Type B pancreatic cell (in vitro differentiated cells): ENCODE measurements around the gene SIRPA. TPM values are rescaled to one million over a fixed set of nuclear protein-coding genes. Genes with fewer than 3 reads are reported as not detected.

Experiments used
- DNase-seq: peaks from one replicate; pipeline ENCODE4 v3.0.0; 2021; ENCODE audit warnings: mixed read lengths; ENCODE audit not compliant: unreplicated experiment; ENCODE audit errors: extremely low spot score
- H3K27ac Mint-ChIP-seq: 2 replicates; pipeline ENCODE4 v1.8.0; 2021; ENCODE audit warnings: mild to moderate bottlenecking, mixed read lengths
- H3K27me3 Mint-ChIP-seq: 2 replicates; pipeline ENCODE4 v1.8.0; 2021; ENCODE audit warnings: mixed read lengths
- H3K36me3 Mint-ChIP-seq: 2 replicates; pipeline ENCODE4 v1.8.0; 2021; ENCODE audit warnings: mixed read lengths
- H3K4me1 Mint-ChIP-seq: one replicate; pipeline ENCODE4 v1.8.0; 2021; ENCODE audit warnings: mixed read lengths; ENCODE audit not compliant: unreplicated experiment
- H3K4me3 Mint-ChIP-seq: 2 replicates; pipeline ENCODE4 v1.8.0; 2021; ENCODE audit warnings: mild to moderate bottlenecking, mixed read lengths
- H3K9me3 Mint-ChIP-seq: 2 replicates; pipeline ENCODE4 v1.8.0; 2021; ENCODE audit warnings: mixed read lengths
- CTCF ChIP-seq: fragments of 200-600 bp; sonication (generic); conservative IDR thresholded peaks from 2 replicates; pipeline ENCODE4 v1.5.0; 2021; ENCODE audit warnings: antibody characterized with exemption, mild to moderate bottlenecking
- total RNA-seq: library from RNA; stranded (reverse); gene quantifications from 2 replicates; pipeline ENCODE4 v1.2.1, GENCODE V29; 2021; ENCODE audit warnings: low replicate concordance

Gene SIRPA
- total RNA-seq, 1 donor from 2014 or later = 12.3 TPM

GRCh38 chr20:1934156-1934555 lies 38.9 kb downstream of the SIRPA start:
- peaks cover 3% of the 10 kb centered on the region for H3K4me1 Mint-ChIP-seq
- no peak overlapping the region for H3K27ac Mint-ChIP-seq
- H3K4me3 Mint-ChIP-seq = no peak overlapping the region
- no peaks in the 10 kb centered on the region for H3K36me3 Mint-ChIP-seq
- no peak for DNase-seq
- no peak for TF ChIP-seq CTCF
- no peaks in the 10 kb centered on the region for H3K9me3 Mint-ChIP-seq
- H3K27me3 Mint-ChIP-seq = peaks cover 14% of the 10 kb centered on the region

GRCh38 chr20:1934721-1935573 lies 39.7 kb downstream of the SIRPA start:
- Mint-ChIP-seq H3K4me1 (peaks cover 3% of the 10 kb centered on the region), H3K27ac (no peak overlapping the region)
- no peak for DNase-seq

GRCh38 chr20:1935696-1936366 lies 40.6 kb downstream of the SIRPA start:
- Mint-ChIP-seq H3K4me1 (peaks cover 3% of the 10 kb centered on the region), H3K4me3 (no peak overlapping the region), H3K27me3 (peaks cover 12% of the 10 kb centered on the region), H3K36me3 (no peaks in the 10 kb centered on the region), H3K9me3 (no peaks in the 10 kb centered on the region), H3K27ac (no peak overlapping the region)
- TF ChIP-seq CTCF = no peak
- DNase-seq = no peak

More at GRCh38 chr20:1934721-1935573, 39.7 kb downstream of the SIRPA start:
- Mint-ChIP-seq H3K27me3 (peaks cover 12% of the 10 kb centered on the region), H3K9me3 (no peaks in the 10 kb centered on the region), H3K36me3 (no peaks in the 10 kb centered on the region), H3K4me3 (no peak overlapping the region)
- no peak for TF ChIP-seq CTCF

GRCh38 chr20:1937316-1937976 lies 42.2 kb downstream of the SIRPA start:
- no peak for TF ChIP-seq CTCF

GRCh38 chr20:1938464-1939269 lies 43.5 kb downstream of the SIRPA start:
- Mint-ChIP-seq H3K27me3 (peaks cover 16% of the 10 kb centered on the region), H3K9me3 (no peaks in the 10 kb centered on the region), H3K36me3 (no peaks in the 10 kb centered on the region), H3K4me1 (peaks cover 6% of the 10 kb centered on the region), H3K4me3 (no peak overlapping the region), H3K27ac (no peak overlapping the region)
- no peak for DNase-seq
- TF ChIP-seq CTCF = no peak

More at GRCh38 chr20:1937316-1937976, 42.2 kb downstream of the SIRPA start:
- Mint-ChIP-seq H3K27ac (no peak overlapping the region), H3K4me1 (peaks cover 3% of the 10 kb centered on the region), H3K36me3 (no peaks in the 10 kb centered on the region), H3K4me3 (no peak overlapping the region), H3K27me3 (peaks cover 8% of the 10 kb centered on the region), H3K9me3 (no peaks in the 10 kb centered on the region)
- no peak for DNase-seq
